RKO (cell line): ENCODE data around the gene KRTAP10-1.
"Not testable (repeated sequence)": the region's sequence is repeated elsewhere in the genome, so short reads cannot be mapped to it uniquely, and the experiment has no call there.

Experiments used
- DNase-seq: peaks from one replicate; pipeline ENCODE4 v3.0.0-alpha.2; 2016; ENCODE audit warnings: low spot score

KRTAP10-1 gene

DNA sequence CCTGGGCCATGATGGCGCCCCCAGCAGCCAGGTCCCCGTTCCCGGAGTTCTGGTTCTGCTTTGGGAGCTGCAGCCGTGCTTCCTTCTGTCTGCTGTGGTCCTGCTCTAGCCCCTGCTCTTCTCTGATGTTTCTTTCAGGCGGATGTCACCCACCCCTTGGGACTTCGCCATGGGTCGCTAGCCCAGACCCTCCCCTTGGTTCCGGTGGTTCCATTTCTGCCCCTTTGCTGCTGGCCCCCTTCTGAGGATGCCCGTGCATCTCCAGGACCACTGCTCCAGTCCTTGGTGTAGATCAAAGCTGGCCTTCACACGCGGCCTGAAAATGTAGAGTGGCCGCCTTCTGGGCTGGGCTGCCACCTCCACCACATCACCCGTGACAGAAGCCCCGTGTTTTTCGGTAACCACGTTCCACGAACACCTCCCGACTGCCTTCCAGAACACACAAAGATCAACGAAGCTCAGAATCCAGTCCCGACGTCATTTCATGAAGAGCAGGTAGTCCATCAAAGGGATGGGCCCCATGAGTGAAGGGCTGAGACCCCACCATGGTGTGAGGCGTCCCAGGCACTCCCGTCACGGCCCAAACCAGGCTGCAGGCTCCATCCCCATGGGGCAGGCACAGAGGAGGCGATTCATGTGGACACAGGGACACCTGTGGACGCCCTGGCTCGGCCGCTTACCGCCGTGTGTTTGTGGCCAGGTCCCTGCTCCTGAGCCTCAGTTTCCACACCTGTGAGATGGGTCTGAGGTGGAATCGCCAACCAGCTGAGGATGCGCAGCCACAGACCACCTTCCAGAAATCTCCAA, 24.4 kb downstream of the KRTAP10-1 start:
- no peak for DNase-seq

DNA sequence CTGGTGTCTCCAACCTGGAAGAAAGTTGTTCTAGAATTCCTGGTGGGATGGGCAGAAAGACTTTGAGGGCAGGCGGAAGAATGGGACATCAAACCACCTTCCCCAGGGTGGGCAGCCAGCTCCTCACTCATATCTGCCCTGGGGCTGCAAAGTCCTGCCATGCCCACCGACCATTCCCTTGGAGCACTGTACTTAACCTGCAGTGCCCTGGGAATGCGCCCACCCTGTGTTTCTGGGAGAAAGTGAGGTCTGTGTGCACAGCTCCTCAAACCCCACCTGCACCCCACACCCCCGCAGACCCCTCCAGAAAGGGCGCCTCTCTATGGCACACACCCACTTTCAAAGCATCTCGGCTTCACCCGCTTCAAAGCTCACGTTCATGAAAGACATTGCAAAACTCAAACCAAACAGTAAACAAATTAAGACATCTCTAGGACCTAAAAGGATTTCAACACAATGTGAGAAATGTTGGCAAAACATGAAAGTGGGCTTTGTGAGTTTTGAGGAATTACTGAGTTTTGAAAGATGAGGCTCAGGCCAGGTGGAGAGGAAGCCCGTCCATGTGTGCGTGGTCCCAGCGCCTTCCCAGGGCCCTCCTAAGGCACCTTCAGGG, 25.1 kb downstream of the KRTAP10-1 start:
- DNase-seq, result no peak

GRCh38 chr21:44514218-44514520, 25.8 kb downstream of the KRTAP10-1 start:
- no peak for DNase-seq

- no peak for DNase-seq
These were observed 26.4 kb downstream of the KRTAP10-1 start for GRCh38 chr21:44513389-44514217.

DNA sequence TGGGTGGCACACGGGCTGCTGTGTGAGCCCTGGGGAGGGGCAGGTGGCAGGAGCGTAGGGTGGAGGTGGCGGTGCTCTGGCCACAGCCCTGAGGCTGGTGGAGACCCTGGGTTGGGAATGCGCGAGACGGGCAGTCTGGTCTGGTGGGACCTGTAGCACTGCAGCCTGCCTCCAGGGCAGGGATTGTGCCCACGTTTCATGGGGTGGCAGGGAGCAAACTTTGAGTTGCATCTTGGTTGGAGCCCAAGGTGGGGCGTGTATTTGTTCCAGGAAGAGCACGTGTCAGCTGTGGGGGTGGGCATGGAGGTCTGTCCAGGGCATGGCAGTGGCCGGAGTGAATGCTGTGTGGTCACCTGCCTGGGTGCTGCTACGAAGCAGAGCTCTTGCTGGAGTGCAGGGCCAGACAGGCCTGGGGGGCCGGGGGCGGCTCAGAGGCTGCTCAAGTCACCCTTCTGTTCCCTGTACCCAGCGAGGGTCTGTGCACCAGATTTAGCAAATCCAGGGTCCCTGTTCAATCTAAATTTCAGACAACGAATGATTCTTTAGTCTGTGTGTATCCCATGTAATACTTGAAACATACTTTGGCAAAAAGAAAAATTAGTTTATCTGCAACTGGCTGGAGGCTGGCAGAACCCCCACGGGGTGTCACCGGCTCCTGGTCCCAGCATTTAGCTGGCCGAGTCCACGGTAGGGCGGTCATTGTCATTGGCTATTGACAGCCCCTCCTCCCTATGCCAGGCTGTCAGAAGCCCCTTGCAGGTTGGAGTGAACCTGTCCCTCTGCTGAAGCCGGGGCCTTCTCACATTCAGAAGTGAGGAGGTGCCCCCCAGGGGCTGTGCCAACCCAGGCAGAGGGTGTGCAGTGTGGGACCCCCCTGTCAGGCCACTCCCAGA, 27.3 kb downstream of the KRTAP10-1 start:
- DNase-seq, result no peak

DNA sequence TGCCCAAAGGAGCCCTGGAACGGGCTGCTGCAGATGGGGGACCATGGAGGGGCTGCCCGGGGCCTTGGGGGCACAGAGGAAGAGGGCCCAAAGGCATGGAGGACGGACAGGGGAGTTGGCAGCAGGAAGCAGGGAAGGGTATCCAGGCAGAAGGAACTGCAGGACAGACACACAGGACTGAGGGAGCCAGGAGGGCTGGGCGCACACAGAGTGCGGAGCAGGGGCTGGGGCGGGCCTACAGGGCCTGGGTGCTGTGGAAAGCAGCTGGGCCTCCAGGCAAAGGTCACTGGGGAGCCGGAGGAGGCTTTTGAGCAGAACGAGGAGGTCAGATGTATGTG, 28.1 kb downstream of the KRTAP10-1 start:
- no peak for DNase-seq

- DNase-seq, result no peak
These were observed 28.6 kb downstream of the KRTAP10-1 start for GRCh38 chr21:44511219-44511937.

DNA sequence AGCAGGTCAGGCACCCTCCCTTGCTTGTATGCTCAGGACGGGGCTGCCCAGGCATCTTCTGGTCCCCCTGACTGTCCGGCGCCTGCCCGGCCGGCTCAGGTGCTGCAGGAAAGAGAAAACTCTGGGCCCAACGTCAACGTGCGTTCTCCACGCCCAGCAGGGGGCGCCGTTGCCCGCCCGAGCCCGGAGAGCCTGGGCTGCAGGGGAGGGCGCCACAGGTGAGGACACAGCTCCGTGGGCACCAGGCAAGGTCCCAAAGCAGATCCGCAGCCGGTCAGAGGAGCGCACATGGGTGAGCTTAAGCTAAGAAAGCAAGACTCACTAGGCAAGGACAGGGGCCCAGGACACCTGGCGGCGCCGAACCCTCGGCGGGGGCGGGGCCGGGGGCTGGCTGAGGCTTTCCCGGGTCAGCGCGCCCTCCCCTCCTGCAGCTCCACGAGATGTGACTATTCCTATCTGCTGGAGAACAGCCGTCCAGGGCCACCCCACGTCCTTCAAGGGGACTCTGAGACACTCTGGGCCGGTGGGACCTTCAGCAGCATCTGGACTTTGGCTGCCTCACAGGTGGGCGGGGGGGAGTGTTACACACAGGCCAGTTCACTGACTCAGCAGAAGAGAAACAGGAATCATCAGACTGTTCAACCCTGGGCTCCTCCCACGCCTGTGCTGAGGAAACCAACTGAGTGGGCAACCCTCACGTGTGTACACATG, 29.3 kb downstream of the KRTAP10-1 start:
- peak; percentile 29 for DNase-seq

- DNase-seq, result no peak
These were observed 29.9 kb downstream of the KRTAP10-1 start for GRCh38 chr21:44510109-44510507.

DNA sequence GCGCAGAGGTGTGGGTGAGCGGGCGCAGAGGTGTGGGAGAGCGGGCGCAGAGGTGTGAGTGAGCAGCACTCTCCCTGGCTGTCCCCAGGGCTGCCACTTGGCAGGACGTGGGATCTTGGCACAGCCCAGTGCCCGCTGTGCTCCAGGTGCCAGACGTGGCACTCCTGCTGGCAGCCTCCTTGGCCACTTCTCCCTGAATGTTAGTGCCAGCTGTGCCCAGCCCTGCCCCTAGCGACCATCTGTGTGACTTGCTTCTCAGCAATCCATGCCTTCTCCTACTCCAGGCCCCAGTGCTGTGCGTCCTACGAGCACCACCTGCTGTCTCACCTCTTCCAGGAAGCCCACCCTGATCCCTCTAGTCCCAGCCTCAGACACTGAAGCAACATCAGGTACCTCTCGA, 30.5 kb downstream of the KRTAP10-1 start:
- DNase-seq, result peak; percentile 54

DNA sequence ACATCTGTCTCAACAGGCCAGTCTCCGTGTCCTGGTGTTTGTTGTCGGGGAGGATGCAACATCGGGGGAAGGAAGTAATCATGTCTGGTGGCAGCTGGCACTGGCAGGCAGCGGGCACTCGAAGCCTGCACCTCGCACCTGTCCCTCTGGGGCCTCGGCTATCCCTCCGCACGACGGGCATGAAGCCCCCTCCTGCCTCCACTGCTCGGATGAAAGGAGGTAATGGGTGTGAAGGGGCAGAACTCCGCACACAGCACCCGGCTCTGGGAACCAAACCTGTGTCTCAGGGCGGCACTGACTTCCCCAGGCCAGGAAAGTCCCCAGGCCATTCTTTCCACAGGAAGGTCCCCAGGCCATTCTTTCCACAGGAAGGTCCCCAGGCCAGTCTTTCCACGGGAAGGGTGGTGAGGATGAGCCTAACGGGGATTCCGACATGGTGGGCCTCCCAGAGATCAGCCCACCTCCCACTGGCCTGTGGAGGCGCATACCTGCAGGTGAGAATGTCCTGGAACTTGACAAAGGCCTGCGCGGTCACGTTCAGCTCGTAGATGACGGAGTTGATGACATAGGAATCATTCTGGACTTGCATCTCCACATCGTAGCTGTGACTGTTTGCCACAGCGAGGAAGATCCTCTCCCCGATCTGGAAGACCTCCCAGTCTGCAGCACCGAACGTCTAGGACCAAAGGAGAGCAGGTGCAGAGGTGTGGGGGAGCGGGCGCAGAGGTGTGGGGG, 31.1 kb downstream of the KRTAP10-1 start:
- DNase-seq, result no peak

DNA sequence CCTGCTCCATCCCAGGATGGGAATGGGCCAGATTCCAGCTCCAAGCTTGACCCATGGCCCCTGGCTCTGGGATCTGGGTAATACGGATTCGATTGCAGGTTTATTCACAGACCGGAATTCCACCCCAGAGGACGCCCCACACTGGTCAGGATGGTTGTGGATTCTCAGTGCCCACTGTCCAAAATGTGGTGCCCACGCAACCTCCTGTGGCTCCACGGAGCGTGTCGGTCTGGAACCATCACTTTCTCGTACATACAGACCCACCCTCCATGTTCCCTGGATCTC, 31.6 kb downstream of the KRTAP10-1 start:
- DNase-seq, result no peak

DNA sequence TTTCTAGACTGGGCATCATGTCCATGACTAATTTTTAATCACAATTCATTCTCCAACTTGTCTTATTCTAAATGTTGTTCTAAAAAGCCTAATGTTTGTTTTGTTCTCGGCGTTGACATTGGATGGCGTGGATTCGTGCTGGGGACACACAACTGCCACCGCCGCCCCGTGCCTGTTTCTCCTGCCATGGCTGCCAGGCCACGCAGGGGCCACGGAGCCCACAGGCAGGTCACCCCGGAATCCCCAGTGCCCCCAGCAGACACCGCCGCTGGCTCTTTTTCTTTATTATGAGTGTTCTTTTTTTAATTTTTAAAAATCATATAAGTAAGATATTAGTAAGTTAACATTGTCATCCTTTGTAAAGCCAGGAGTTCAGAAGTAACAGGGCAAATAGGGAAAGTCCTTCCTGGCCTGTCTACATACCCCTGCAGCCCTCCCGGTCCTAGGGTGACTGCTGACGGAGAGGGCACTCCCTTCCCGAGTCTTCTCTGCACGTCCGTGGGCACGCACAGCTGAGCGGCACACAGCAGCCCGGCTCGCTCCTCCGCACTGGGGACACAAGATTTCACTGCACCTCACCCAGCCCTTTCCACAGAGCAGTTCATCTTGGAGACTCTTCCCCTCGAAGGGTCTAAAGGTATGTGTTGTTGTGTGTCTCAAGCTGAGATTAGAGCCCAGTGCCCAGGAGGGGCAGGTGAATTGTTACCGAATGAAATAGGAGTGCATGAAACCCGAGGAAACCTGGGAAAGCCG, 32.1 kb downstream of the KRTAP10-1 start:
- no peak for DNase-seq

- no peak for DNase-seq
These were observed 33.4 kb downstream of the KRTAP10-1 start for GRCh38 chr21:44506279-44507255.

DNA sequence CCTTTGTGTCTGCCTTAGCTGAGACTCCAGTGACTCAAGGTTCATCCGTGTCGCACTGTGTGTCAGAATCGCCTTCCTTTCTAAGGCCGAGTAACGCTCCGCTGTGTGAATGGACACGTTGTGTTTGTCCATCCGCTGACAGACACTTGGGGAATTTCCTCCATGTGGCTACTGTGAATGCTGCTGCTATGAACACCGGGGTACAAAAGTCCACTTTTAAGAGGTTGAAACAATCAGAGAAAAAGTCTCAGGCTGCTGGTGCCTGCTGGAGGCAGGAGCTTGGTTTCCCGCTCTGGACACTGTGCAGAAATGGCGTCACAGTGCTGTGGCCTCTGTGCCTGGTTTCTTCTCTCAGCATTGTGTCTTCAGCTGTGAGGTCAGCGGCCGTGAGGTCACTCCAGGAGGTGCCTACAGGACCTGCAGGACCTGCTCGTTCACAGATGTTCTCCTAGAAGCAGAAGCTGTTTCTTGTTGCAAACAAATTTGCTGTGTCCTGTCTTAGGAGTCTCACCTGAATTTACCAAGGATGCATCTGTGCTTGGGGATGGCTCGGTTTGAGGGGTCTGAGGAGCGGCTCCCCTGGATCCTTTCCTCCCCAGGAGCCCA, 34.2 kb downstream of the KRTAP10-1 start:
- no peak for DNase-seq

DNA sequence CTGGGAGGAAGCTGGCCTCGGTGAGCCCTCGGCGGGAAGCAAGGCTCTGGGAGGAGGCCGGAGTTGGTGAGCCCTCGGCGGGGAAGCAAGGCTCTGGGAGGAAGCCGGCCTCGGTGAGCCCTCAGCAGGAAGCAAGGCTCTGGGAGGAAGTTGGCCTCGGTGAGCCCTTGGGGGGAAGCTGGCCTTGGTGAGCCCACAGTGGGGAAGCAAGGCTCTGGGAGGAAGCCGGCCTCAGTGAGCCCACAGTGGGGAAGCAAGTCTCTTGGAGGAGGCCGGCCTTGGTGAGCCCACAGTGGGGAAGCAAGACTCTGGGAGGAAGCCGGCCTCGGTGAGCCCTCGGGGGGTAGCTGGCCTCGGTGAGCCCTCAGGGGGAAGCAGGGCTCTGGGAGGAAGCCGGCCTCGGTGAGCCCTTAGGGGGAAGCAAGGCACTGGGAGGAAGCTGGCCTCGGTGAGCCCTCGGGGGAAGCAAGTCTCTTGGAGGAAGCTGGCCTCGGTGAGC, 36.0 kb downstream of the KRTAP10-1 start:
- DNase-seq, result no peak

GRCh38 chr21:44503006-44503889, 36.7 kb downstream of the KRTAP10-1 start:
- not testable (repeated sequence) for DNase-seq
